OCI-LY7 (cell line): ENCODE measurements around the gene TLX2.

Experiments used
- EZH2phosphoT487 ChIP-seq: fragments of 200-600 bp; sonication (generic); IDR thresholded peaks from 2 replicates; pipeline ENCODE4 v1.6.1; 2018; ENCODE audit warnings: low read depth, borderline replicate concordance, mild to moderate bottlenecking, mixed run types, antibody characterized with exemption, low read length, moderate library complexity, mixed read lengths
- TF ChIP-seq, protein P1 (sequence below): fragments of 200-600 bp; sonication (generic); conservative IDR thresholded peaks from 2 replicates; pipeline ENCODE4 v1.5.1; 2014; ENCODE audit warnings: mild to moderate bottlenecking, antibody characterized with exemption, low read length, moderate library complexity, mixed read lengths

- TF ChIP-seq, protein P1, sequence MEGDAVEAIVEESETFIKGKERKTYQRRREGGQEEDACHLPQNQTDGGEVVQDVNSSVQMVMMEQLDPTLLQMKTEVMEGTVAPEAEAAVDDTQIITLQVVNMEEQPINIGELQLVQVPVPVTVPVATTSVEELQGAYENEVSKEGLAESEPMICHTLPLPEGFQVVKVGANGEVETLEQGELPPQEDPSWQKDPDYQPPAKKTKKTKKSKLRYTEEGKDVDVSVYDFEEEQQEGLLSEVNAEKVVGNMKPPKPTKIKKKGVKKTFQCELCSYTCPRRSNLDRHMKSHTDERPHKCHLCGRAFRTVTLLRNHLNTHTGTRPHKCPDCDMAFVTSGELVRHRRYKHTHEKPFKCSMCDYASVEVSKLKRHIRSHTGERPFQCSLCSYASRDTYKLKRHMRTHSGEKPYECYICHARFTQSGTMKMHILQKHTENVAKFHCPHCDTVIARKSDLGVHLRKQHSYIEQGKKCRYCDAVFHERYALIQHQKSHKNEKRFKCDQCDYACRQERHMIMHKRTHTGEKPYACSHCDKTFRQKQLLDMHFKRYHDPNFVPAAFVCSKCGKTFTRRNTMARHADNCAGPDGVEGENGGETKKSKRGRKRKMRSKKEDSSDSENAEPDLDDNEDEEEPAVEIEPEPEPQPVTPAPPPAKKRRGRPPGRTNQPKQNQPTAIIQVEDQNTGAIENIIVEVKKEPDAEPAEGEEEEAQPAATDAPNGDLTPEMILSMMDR: no peak
- TF ChIP-seq EZH2phosphoT487: no peak
Measured at GRCh38 chr2:74533464-74533863, 19.2 kb downstream of the TLX2 start.
